ENCODE results near the gene ACADSB.
A peak's percentile ranks its signal among the peaks of the same experiment; 100 is the strongest.

The ACADSB gene

DNA sequence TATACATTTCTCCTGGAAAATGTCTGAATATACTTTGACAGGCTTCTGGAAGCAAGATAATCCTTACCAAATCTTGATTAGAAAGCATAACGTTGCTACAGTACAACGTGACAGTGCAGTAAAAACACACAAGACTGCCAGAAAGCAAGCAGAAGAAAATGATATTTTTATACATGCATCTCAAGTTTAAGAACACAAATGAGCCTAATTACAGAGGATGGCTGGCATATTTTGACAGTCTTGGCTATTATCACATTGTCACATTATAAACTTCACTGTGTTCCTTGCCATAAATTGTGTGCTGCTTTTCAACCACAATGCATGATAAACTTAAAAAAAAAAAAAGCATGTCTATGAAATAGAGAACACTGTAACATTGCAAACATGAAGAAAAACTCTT lies 4.5 kb upstream of the ACADSB start:
- H2BK120ac ChIP-seq (ENCODE audit: low read depth, low read length) = no peak overlapping the region
- no peak overlapping the region for H3K23ac ChIP-seq (ENCODE audit: low read length)
- no peak for DNase-seq
- H3K4ac ChIP-seq (ENCODE audit: low read depth, low read length) = no peak overlapping the region
- H3K56ac ChIP-seq (ENCODE audit: low read length) = no peak overlapping the region
- no peak overlapping the region for H2AK5ac ChIP-seq (ENCODE audit: low read length)
- no peak overlapping the region for H2BK15ac ChIP-seq (replicated peaks; ENCODE audit: low read depth)
- H4K8ac ChIP-seq (ENCODE audit: low read depth, low read length) = no peak overlapping the region
- peaks cover 2% of the 10 kb centered on the region for H3K4me1 ChIP-seq (ENCODE audit: control insufficient read depth, low read depth, low read length)
- H3K27me3 ChIP-seq (ENCODE audit: insufficient read depth, low read length, poor library complexity) = no peaks in the 10 kb centered on the region
- H3K27ac ChIP-seq (ENCODE audit: low read depth, low read length) = no peak overlapping the region
- H3K9ac ChIP-seq (ENCODE audit: low read length) = no peak overlapping the region
- H3K4me2 ChIP-seq (ENCODE audit: low read length) = no peak overlapping the region
- no CpG with 5 or more reads among the region's 2 CpGs for WGBS (ENCODE audit: extremely low coverage, insufficient coverage, low lambda C conversion rate)
- no peak overlapping the region for H4K5ac ChIP-seq (ENCODE audit: low read length)
- no peak overlapping the region for H2BK5ac ChIP-seq (ENCODE audit: low read length)
- H3K18ac ChIP-seq (ENCODE audit: low read length) = no peak overlapping the region
- H3K79me2 ChIP-seq (ENCODE audit: control insufficient read depth, insufficient read depth, low read length) = peaks cover 20% of the 10 kb centered on the region
- peaks cover 2% of the 10 kb centered on the region for H3K79me1 ChIP-seq (ENCODE audit: low read length)
- H3K36me3 ChIP-seq (ENCODE audit: control insufficient read depth, insufficient read depth, low read length) = no peaks in the 10 kb centered on the region
- H3K4me3 ChIP-seq (ENCODE audit: low read length) = no peak overlapping the region

DNA sequence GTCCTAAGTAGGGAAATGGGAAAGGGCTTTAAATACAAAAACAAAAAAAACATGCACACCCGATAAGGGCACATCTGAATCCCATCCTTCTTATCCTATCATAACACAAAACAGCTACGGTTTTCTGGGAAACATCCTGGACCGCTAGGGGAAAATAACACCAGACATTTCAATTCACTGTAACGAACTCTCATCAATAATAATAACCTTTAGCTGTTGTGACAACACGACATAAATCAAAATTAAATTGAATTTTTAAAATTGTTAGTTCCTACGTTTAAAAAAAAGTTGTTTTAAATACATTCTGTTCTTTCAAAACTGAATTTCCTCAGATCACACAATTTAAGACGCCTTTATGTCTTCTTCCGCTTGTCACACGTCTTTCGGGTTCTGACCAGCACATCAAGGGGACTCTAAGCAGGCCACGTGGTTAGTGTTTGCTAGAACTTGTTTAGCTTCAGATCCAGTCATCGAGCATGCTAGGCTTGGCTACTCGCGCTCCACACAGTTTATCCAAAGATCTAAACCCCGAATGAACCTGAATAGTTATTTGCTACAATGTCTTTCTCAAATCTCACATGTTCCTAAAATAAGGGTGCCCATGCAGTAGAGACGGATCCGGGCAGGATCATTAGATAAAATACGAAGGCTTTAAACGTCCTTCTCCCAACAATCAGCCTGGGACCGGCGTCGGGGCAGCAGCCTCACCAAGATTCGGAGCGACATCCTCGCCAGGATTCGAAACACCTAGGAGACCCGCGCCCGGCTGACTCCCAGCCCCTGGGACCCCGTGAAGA lies 1.1 kb upstream of the ACADSB start:
- no peaks in the 10 kb centered on the region for H3K36me3 ChIP-seq (ENCODE audit: control insufficient read depth, insufficient read depth, low read length)
- no peak overlapping the region for H3K27ac ChIP-seq (ENCODE audit: low read depth, low read length)

DNA sequence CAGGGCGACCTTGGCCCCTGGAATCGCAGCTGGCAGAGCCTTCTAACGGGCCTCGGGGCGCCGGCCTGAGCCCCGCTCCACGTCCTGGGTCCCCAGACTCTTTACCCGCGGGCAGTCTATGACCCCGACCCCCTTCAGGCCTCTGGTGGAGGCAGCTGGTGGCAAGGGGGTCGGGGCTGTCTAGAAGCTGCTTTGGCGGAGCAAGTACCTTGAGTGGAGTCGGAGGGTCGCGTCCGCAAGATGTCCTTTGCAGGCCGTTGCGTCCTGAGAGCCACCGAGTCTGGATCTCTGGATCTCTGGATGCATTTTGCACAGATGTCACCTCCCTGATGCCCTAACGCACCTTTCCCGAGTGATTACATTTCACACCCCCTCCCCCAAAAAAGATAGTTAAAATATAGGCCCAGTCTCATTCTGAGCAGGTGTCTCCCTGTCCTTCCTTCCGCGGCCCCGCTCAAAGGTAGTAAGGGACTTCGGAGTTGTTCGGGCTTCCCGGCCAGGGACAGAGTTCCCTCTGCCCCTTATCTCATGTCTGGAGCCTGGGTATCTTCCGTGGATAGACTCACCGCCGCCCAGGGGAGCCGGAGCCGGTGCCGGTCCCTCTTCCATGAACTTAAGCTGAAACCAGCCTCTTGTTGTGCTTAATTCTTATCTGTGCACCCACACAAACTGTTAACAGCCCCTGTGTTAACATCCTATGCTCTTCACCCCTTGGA lies 457 bp downstream of the ACADSB start:
- Histone ChIP-seq H4K5ac (ENCODE audit: low read length) (no peak overlapping the region), H2BK15ac (replicated peaks; ENCODE audit: low read depth) (no peak overlapping the region), H3K79me1 (ENCODE audit: low read length) (no peaks in the 10 kb centered on the region), H3K9ac (ENCODE audit: low read length) (peak overlapping the region; percentile 63), H2AK5ac (ENCODE audit: low read length) (no peak overlapping the region), H3K4me1 (ENCODE audit: control insufficient read depth, low read depth, low read length) (peaks cover 2% of the 10 kb centered on the region), H3K4me2 (ENCODE audit: low read length) (peak overlapping the region; percentile 90), H3K56ac (ENCODE audit: low read length) (peak overlapping the region; percentile 89), H3K4me3 (ENCODE audit: low read length) (peak overlapping the region; percentile 65), H3K27ac (ENCODE audit: low read depth, low read length) (no peak overlapping the region), H2BK120ac (ENCODE audit: low read depth, low read length) (no peak overlapping the region), H3K27me3 (ENCODE audit: insufficient read depth, low read length, poor library complexity) (no peaks in the 10 kb centered on the region), H2BK5ac (ENCODE audit: low read length) (peak overlapping the region; percentile 17), H3K18ac (ENCODE audit: low read length) (peak overlapping the region; percentile 44), H3K4ac (ENCODE audit: low read depth, low read length) (no peak overlapping the region), H3K79me2 (ENCODE audit: control insufficient read depth, insufficient read depth, low read length) (peaks cover 16% of the 10 kb centered on the region), H4K8ac (ENCODE audit: low read depth, low read length) (no peak overlapping the region), H3K23ac (ENCODE audit: low read length) (no peak overlapping the region), H3K36me3 (ENCODE audit: control insufficient read depth, insufficient read depth, low read length) (no peaks in the 10 kb centered on the region)
- no CpG with 5 or more reads among the region's 34 CpGs for WGBS (ENCODE audit: extremely low coverage, insufficient coverage, low lambda C conversion rate)
- peak; percentile 47 for DNase-seq

More for the DNA sequence above, 1.1 kb upstream of the ACADSB start:
- H3K79me1 ChIP-seq (ENCODE audit: low read length) = no peaks in the 10 kb centered on the region
- H3K23ac ChIP-seq (ENCODE audit: low read length) = peak overlapping the region; percentile 33
- H2BK120ac ChIP-seq (ENCODE audit: low read depth, low read length) = no peak overlapping the region
- peak; percentile 79 for DNase-seq
- peak overlapping the region; percentile 64 for H3K4me2 ChIP-seq (ENCODE audit: low read length)
- H3K56ac ChIP-seq (ENCODE audit: low read length) = peak overlapping the region; percentile 96
- no peaks in the 10 kb centered on the region for H3K27me3 ChIP-seq (ENCODE audit: insufficient read depth, low read length, poor library complexity)
- H3K18ac ChIP-seq (ENCODE audit: low read length) = no peak overlapping the region
- H3K4ac ChIP-seq (ENCODE audit: low read depth, low read length) = no peak overlapping the region
- H4K5ac ChIP-seq (ENCODE audit: low read length) = no peak overlapping the region
- no peak overlapping the region for H2AK5ac ChIP-seq (ENCODE audit: low read length)
- no CpG with 5 or more reads among the region's 30 CpGs for WGBS (ENCODE audit: extremely low coverage, insufficient coverage, low lambda C conversion rate)
- peak overlapping the region; percentile 85 for H3K4me3 ChIP-seq (ENCODE audit: low read length)
- peak overlapping the region; percentile 86 for H3K9ac ChIP-seq (ENCODE audit: low read length)
- no peak overlapping the region for H2BK5ac ChIP-seq (ENCODE audit: low read length)
- H3K4me1 ChIP-seq (ENCODE audit: control insufficient read depth, low read depth, low read length) = peaks cover 2% of the 10 kb centered on the region
- H3K79me2 ChIP-seq (ENCODE audit: control insufficient read depth, insufficient read depth, low read length) = peaks cover 16% of the 10 kb centered on the region
- H4K8ac ChIP-seq (ENCODE audit: low read depth, low read length) = no peak overlapping the region
- H2BK15ac ChIP-seq (replicated peaks; ENCODE audit: low read depth) = no peak overlapping the region

DNA sequence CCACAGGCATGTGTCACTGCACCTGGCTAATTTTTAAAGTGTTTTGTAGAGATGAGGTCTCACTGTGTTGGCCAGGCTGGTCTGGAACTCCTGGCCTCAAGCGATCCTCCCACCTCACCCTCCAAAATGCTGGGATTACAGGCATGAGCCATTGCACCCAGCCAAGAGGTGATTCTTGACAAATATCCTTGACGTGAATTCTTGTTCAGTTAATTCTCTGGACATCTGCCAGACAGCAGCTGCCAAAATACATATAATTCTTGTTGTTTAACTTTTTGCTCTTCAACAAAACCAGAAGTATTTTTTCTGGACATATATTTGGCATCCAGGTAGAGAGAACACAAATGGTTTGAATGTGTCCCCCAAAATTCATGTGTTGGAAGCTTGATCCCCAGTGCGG lies 3.2 kb downstream of the ACADSB start:
- Histone ChIP-seq H3K79me2 (ENCODE audit: control insufficient read depth, insufficient read depth, low read length) (peaks cover 8% of the 10 kb centered on the region), H3K9ac (ENCODE audit: low read length) (no peak overlapping the region), H4K8ac (ENCODE audit: low read depth, low read length) (no peak overlapping the region), H3K36me3 (ENCODE audit: control insufficient read depth, insufficient read depth, low read length) (no peaks in the 10 kb centered on the region), H3K4me1 (ENCODE audit: control insufficient read depth, low read depth, low read length) (peaks cover 4% of the 10 kb centered on the region), H3K27ac (ENCODE audit: low read depth, low read length) (no peak overlapping the region), H3K79me1 (ENCODE audit: low read length) (no peaks in the 10 kb centered on the region), H4K5ac (ENCODE audit: low read length) (no peak overlapping the region), H2BK5ac (ENCODE audit: low read length) (no peak overlapping the region), H3K27me3 (ENCODE audit: insufficient read depth, low read length, poor library complexity) (no peaks in the 10 kb centered on the region), H3K18ac (ENCODE audit: low read length) (no peak overlapping the region), H3K4me2 (ENCODE audit: low read length) (no peak overlapping the region), H3K23ac (ENCODE audit: low read length) (no peak overlapping the region), H3K56ac (ENCODE audit: low read length) (no peak overlapping the region), H3K4me3 (ENCODE audit: low read length) (no peak overlapping the region), H2AK5ac (ENCODE audit: low read length) (no peak overlapping the region), H2BK120ac (ENCODE audit: low read depth, low read length) (no peak overlapping the region), H2BK15ac (replicated peaks; ENCODE audit: low read depth) (no peak overlapping the region), H3K4ac (ENCODE audit: low read depth, low read length) (no peak overlapping the region)
- no CpG with 5 or more reads among the region's 3 CpGs for WGBS (ENCODE audit: extremely low coverage, insufficient coverage, low lambda C conversion rate)
- no peak for DNase-seq

DNA sequence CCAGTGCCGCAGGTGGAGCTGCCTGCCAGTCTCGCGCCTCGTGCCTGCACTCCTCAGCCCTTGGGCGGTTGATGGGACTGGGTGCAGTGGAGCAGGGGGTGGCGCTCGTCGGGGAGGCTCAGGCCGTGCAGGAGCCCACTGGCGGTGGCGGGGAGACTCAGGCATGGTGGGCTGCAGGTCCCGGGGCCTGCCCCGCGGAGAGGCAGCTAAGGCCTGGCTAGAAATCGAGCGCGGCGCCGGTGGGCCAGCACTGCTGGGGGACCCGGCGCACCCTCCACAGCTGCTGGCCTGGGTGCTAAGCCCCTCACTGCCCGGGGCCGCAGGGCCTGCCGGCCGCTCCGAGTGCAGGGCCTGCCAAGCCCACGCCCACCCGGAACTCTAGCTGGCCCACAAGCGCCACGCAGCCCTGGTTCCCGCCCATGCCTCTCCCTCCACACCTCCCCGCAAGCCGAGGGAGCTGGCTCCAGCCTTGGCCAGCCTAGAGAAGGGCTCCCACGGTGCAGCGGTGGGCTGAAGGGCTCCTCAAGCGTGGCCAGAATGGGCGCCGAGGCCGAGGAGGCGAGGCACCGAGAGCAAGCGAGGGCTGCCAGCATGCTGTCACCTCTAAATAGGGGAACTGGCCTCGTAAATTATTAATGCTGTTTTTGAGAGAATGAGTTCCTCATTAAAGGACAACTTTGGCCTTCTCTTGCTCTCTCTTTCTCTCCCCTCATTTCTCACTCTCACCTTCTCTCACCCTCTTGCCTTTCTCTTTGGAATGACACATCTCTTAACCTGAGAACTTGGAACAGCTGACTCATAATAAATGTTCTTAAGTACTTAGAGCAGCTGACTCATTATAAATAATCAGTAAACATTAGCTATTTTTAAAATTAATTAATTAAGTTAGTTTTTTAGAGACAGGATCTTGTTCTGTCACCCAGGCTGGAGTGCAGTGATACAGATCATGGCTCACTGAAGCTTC lies 4.9 kb downstream of the ACADSB start:
- Histone ChIP-seq H3K4me3 (ENCODE audit: low read length) (no peak overlapping the region), H3K18ac (ENCODE audit: low read length) (no peak overlapping the region), H2BK5ac (ENCODE audit: low read length) (no peak overlapping the region), H3K9ac (ENCODE audit: low read length) (no peak overlapping the region), H2BK15ac (replicated peaks; ENCODE audit: low read depth) (no peak overlapping the region), H3K79me2 (ENCODE audit: control insufficient read depth, insufficient read depth, low read length) (no peaks in the 10 kb centered on the region), H2BK120ac (ENCODE audit: low read depth, low read length) (no peak overlapping the region), H3K56ac (ENCODE audit: low read length) (no peak overlapping the region), H3K79me1 (ENCODE audit: low read length) (no peaks in the 10 kb centered on the region), H3K4me2 (ENCODE audit: low read length) (no peak overlapping the region), H3K27ac (ENCODE audit: low read depth, low read length) (no peak overlapping the region), H4K8ac (ENCODE audit: low read depth, low read length) (no peak overlapping the region), H3K4ac (ENCODE audit: low read depth, low read length) (no peak overlapping the region), H2AK5ac (ENCODE audit: low read length) (no peak overlapping the region), H3K27me3 (ENCODE audit: insufficient read depth, low read length, poor library complexity) (no peaks in the 10 kb centered on the region), H3K4me1 (ENCODE audit: control insufficient read depth, low read depth, low read length) (peaks cover 2% of the 10 kb centered on the region), H3K23ac (ENCODE audit: low read length) (no peak overlapping the region), H3K36me3 (ENCODE audit: control insufficient read depth, insufficient read depth, low read length) (no peaks in the 10 kb centered on the region), H4K5ac (ENCODE audit: low read length) (no peak overlapping the region)
- no CpG with 5 or more reads among the region's 43 CpGs for WGBS (ENCODE audit: extremely low coverage, insufficient coverage, low lambda C conversion rate)
- no peak for DNase-seq
